IPS-NIHi7 (cell line): ENCODE data around the gene ADAMTS9.
"Not testable (repeated sequence)": the region's sequence is repeated elsewhere in the genome, so short reads cannot be mapped to it uniquely, and the experiment has no call there.

Source experiments
- DNase-seq: peaks from one replicate; pipeline ENCODE4 v3.0.0; 2012; ENCODE audit warnings: mixed read lengths; ENCODE audit errors: extremely low spot score

Gene ADAMTS9

DNA sequence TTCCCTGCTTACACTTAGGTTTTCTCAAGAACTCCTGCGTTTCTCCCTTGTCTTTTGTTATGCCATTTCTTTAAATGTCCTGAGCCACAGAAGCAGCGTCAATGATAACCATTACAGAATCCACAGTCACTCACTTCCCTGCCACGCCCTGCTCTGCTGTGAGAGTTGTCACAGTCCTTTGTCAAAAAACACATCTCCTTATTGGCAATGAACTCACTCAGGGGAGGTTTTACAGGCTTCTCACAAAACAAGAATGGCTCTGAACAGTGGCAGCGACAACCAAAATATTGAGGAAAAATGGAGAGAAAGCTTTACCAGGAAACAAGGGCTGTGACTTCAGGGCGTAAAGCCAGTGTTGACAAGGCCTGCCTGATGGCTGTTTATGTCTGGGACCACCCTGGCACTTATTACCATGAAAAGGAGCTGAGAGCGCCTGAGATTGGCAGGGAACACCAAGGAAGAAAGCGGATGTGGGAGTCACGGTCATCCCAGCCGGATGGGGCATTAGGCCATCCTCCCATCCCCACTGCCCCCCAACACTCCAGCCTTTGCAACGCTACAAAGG is 111.5 kb downstream of the ADAMTS9 start:
- DNase-seq = no peak

DNA sequence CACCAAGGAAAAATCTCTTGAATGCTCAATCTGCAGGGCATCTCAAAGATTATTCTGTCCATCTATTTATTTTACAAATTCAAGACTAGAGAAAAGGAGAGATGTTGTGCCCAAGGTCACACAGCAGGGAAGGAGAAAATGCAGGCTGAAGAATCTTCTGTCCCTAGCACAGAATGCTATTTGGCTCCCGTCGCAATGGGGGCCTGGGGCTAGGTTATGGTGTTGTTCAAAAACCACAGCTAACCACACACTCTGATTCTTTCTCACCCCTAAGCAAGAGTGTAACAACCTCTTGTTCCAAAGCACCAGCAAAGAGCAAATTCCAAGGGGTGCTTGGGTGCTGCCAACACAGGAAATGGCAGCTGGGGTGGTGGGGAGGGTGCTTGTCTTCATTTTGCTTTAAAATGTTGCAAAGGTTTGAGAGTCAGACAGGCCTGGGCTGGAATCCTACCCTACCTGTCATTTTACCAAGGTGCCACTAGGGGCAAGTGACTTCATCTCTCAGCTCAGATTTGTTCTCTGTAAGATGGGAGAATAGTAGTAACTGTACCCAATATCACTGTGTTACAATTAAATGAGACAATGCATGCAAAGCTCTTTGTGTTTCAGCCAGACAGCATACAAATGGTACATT is 112.5 kb downstream of the ADAMTS9 start:
- DNase-seq = peak; percentile 62

DNA sequence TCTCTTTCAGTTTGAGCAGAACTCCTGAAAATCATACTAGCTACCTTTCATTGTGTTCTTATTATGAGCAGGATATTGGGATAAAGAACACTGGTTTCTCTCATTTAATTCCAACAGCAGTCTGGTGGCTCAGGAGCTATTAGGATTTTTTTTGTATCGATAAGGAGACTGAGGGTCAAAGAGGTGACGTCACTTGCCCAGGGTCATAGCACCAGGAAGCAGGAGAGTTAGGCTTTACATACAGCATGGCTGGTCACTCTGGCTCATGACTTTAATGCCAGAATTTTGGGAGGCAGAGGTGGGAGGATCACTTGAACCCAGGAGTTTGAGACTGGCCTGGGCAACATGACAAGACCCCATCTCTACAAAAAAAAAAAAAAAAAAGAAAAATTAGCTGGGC is 113.6 kb downstream of the ADAMTS9 start:
- no peak for DNase-seq

DNA sequence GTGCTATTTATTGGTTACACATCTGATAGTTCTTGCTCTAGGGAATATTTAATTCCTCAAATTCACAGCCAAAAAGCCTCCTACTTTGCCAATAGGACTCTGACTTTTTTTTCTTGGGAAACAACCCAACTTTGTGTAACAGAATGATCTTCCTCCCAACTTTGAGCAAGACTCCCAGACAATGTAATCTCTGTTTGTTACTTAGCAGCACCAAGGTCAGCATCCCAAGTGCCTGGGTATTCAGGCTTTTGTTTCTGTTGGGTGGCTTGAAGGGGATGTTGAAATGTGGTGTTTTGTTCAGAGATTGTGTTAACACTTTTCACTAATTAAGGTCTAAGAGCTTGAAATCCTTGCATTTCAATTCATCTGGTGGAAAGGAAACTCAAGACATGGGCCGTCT is 115.8 kb downstream of the ADAMTS9 start:
- no peak for DNase-seq

DNA sequence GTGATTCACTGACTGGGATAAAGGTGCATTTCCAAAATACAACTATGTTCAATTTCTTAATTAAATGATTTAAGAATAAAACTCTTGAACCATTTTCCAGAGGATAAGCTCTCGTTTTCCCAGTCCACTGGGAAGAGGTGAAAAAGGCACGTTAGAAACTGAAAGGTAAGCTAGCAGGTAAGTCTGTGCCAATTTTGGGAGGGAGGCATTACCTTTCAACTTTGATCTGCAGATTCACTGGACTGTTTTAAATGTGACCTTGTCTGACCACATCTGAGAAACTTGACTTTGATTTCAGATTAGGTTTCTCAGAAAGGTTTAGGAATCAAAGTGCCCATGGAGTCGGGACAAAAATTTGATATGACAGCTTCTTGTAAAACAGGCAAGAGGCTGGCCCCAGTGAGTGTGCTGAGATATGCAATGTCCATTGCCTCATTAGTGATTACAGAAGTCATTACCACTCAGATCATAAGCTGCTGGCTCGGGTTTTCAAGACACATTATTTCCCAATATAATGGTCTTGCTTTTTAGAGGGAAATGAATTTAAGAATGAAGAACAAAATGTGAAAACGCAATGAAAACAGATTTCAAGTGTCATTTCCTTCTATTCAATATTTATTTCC is 118.8 kb downstream of the ADAMTS9 start:
- DNase-seq = no peak

DNA sequence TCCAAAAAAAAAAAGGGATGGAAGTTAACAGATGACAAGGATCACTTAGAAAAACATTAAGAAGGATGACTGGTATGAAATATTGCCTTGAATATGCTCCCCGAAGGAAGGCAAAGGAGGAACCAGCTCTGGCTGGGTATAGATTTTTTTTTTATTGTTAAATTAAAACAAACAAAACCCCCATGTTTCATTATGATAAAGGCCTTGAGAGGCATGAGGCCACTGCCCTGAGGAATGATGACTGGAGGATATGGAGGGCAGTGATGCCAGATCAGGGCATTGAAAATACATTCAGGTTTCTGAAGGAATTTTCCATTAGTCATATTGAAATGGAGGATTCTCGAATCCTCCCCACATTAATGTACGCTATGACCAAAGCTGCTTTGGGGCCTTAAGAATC is 120.9 kb downstream of the ADAMTS9 start:
- no peak for DNase-seq

DNA sequence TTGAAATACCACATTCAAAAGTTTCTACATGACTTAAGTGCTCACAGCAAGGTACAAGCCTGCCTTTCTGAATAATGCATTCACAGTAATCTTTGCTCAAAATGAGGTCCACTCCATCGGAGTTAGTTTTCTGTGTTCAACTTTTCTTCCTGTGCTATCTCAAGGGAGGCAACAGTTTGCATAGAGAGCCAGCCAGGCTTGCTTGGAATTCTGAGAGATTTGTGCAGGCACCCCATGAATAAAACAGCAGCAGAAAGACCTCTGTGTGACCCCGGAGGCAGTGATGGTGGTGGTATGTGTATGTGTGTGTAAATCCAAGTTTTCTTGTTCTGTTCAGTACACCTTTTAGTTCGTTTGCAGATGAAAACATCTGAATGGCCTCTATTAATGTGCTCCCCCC is 124.0 kb downstream of the ADAMTS9 start:
- DNase-seq = no peak

DNA sequence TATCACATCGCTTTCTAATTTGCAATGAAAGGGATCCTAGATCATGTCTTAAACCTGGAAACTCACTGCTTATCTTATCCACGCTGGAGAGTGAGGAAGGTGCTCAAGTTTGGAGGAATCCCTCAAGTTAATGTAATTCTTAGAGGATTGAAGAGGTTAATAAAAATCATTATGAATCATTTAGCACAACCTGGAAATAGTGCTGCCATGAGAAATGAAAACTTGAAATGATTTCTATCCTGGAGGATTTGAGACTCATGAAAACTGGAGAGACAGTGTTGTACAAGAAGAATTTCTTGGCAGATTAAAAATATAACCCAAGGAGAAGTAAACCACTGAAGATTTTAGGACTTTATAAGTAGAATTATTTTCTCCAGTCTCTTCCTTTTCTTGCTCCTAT is 125.9 kb downstream of the ADAMTS9 start:
- no peak for DNase-seq

DNA sequence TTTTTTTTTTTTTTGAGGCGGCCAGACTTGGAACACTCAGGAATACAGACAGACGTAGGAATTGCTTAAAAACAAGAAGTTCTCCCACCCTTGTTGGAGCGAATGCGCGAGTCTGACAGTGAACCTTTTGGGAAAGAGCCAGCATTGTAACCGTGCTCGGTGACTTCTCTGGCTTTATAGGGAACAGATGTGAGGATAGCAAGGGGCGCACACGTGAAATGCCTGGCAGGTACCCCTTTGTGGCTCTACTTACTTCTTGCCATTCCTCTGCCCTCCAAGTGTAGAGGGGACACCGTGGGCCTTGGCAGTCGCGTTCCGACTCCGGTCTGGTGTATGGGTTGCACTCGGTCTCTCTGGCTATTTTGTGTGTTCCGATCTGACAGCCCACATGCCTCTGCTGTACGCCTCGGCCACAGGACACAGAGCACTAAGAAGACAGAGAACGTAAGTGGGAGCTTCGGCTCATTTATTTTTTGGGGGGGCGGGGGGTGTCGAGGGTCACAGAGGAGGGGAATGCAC is 126.4 kb downstream of the ADAMTS9 start:
- DNase-seq = no peak

DNA sequence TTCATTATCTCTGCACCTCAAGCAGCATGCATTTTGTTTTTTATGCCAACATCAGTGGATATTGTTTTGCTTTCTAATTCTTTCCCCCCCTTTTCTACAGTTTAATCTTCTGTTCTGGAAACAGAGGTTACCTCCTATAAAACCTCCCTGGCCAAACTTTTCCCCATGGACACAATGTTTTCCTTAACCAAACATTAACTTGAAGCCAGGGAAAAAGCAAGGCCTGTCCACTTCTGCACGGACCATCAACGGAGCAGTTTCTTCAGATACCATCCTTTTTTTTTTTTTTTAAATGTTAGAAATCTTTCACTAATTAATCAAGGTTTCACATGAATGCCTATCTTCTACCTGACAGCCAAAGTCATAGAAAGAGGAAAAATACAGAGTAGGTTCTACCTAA is 127.0 kb downstream of the ADAMTS9 start:
- no peak for DNase-seq

DNA sequence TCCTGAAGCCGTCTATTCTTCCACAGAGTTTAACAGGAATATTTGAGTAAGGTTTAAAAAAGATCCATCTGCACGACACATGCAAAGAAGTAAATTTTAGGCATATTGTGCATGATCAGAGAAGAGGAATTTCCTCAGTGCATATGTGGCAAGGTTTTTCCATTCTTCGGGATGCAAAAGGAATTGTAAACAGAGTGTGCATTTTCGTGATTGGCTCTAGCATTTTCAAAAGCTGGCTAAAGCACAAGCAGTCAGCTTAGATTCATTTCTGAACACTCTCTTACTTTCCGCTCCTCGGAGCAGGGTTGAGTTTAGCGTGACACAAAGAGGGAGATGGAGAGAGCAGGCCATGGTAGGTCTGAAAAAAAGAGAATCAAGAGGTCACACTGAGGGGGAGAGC is 128.2 kb downstream of the ADAMTS9 start:
- no peak for DNase-seq

DNA sequence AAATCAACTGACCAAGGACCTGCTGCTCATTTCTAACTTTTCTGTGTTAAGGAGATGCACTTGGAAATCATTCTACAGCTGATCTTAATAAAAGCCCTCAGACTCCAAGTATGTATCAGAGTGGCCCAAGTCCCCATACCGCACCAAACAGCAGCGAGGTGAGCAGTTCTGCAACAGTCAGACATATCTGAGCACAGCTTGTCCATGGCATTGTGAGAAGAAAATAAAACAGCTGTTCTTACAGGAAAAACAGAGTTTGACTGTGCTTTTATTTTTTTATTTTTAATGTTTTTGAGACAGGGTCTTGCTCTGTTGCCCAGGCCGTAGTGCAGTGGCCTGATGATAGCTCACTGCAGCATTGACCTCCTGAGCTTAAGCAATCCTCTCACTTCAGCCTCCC is 131.8 kb downstream of the ADAMTS9 start:
- no peak for DNase-seq

DNA sequence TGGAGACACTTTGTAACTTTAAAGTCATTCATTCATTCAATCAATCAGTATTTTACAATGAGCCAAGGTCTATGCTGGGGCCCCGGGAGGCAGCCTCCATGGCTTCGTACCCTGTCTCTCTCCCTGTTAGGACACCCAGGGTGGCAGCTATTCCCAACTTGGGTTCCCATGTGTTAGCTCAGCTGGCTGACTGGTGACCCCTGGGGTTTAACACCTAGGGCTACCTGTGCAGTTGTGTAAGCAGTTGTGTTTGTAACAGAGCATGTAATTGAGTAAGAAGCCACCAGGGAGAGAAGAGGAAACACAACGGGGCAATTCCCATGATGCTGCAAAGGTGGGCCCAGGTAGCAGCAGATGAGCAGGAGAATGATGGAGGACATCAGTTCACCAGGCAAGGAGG is 132.4 kb downstream of the ADAMTS9 start:
- DNase-seq = no peak

DNA sequence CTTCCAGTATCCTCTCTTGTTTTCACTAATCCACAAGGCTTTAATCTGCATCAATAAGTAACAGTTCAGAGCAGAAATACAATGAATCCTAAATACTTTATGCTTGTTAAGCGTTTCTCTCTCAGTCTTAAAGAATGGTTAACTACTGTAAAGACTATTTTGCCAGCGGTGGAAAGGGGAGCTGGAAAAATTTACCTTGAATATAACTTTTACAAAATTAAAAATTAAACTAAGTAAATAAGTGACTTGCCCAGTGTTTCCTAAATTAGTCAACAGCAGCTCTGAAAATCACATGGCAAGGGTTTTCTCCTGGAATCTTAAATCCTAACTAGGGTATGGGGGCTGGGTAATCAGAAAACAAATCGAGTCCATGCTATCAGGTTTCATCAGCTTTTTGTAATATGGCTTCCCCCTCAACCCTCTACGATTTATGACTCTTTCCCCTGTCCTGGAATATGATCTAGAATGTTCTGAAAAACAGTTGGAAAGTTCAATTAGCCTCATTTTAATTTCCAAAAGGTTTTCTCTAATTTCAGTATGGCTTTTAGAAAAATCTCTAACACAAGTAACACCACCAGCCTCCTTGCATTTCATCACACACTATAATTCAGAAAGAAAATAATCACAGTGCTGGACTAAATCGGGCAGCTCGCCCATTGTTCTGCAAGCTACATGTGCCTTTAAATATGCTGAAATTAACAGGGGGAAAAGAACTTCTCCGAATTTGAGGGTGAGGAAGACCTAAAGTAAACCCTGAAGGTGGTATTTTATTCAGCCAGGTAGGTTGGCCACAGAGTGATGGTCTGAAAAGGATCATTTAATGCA is 133.5 kb downstream of the ADAMTS9 start:
- no peak for DNase-seq

DNA sequence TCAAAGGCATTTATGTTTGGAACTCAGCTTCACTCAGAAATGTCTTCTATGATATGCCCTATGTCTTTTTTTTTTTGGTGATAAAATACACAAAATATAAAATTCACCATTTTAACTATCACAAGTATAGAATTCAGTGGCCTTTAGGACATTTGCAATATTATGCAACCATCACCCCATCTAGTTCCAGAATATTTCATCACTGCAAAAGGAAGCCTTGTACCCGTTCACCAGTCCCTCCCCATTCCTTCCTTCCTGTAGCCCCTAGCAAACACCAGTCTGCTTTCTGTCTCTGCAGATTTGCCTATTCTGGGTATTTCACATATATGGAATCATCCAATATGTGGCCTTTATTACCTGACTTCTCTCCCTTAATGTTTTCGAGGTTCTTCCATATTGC is 134.8 kb downstream of the ADAMTS9 start:
- DNase-seq = no peak

DNA sequence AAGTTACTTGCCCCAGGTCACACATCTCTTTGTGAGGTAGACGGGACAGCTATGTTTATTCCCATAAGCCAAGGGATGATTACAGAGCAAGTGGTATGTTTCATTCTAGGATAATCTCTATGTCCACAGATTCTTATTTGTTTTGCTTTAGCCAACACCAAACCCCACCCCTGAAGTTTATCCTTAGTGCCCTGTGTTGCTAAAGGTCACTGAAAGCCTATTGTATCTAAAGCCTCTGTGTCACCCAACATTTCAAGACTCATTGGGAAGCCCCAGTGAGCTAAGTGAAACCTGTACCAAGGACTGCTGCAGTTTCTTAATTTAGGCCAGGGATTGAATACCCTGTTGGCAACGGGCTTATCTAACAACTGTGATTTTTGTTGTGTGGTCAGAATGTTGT is 135.6 kb downstream of the ADAMTS9 start:
- no peak for DNase-seq

DNA sequence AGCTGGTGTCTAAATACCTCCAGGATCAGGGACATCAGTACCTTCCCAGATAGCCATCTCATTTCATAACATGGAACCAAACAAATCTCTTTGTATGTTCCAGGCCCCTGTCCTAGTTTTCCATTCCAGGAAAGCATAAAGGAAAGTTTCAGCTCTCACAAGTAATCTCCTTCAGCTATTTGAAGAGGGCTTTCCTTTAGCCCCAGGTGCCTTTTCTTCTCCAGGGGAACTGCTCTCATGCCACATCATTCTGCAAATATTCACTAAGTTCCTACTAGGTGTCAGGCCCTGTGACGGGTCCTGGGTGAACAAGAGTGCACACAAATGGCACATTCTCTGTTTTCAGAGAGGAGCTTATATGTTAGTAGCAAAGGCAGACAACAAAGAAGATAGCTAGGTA is 136.1 kb downstream of the ADAMTS9 start:
- DNase-seq = no peak

DNA sequence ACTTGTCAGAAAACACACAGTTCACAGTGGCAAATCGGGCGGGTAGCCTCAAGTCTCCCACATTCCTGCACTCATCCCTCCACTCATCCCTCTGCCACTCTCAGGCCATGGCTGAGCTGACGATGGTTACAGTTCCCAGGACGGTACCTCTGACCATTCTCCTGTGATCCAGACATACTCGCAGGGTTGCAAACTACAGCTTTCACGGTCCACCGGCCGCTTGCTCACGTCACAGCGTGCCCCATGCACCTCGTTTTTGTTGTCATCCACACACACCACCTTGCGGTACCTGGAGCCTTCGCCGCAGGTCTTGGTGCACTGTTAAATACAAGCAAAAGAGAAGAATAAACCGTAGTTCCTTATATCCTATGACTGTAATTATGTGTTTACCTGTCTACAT is 137.1 kb downstream of the ADAMTS9 start:
- DNase-seq = no peak

DNA sequence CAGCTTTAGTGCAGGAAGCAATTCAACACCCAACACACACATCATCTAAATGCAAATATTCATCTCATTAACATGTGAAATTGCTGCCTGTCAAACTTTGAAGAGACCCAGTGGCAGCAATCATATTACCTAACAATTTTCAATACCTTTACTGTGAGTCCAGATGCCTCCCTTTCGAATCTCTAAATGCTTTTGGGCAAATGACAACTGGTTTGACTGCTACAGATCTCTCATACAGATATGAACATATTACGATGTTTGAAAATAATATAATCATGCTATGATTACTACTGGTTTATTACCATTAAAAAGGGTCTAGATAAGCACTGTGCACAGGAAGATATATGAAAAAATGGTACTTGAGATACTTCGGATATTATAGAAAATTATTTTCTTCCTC is 137.9 kb downstream of the ADAMTS9 start:
- DNase-seq = no peak

DNA sequence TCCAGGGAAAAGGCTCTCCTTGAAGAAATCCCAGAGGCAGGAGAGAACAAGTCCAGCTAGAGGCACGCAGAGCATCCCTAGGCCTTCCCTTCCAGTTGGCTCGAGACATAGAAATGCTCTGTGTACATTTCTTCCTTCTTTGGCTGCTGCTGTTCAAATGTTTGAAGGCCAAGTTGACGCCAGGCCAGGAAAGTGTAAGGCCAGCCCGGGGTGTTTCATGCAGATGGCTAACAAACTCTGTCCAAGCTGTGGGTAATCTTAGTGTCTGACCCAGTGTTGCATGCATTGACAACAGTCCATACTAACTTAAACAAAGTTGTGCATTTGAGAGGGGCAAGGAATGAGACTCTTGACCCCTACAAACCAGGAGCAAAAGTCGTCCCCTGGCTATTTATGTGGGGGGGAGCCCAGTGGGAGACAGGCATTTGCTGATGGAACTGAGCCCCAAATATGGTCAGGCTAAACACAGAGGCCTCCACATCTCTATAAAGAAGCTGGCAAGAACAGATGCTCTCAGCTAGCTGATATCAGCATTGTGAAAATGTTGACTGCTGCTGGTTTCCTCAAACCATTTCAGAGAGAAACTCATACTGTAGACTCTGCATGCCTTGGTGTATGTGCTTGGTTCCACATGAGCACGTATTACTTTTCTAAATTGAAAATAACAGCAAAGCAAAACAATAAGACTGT is 139.5 kb downstream of the ADAMTS9 start:
- DNase-seq = no peak

DNA sequence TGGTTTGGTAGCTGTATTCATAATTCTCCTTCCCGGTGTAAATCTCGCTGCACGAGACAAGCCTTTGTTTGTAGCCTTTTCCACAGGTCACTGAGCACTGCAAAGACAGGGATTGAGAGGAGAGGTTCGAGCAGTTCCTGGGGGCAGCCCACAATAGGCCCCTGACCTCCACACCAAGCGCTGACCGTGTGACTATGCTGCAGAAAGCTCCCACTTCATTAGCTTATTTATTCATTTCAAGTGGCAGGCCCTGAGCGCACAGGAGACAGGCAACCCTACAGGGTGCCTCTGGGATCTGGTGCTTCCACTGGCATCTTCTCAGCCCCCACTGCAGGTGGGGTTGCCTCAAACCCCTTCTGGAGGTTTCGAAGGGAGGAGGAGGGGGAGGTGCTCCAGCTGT is 140.9 kb downstream of the ADAMTS9 start:
- no peak for DNase-seq

DNA sequence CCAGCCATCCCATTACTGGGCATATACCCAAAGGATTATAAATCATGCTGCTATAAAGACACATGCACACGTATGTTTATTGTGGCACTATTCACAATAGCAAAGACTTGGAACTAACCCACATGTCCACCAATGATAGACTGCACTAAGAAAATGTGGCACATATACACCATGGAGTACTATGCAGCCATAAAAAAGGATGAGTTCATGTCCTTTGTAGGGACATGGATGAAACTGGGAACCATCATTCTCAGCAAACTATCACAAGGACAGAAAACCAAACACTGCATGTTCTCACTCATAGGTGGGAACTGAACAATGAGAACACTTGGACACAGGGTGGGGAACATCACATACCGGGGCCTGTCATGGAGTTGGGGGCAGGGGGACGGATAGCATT is 142.6 kb downstream of the ADAMTS9 start:
- DNase-seq = not testable (repeated sequence)
